HepG2 (cell line): ENCODE results near the gene EEA1. TPM values are rescaled to one million over a fixed set of nuclear protein-coding genes. Genes with fewer than 3 reads are reported as not detected.
A peak's percentile ranks its signal among the peaks of the same experiment; 100 is the strongest.

ENCODE experiments used
- JUNB ChIP-seq: sonication (generic); formaldehyde crosslinking; IDR thresholded peaks from 2 replicates; pipeline ENCODE4 v1.8.0; 2022; ENCODE audit warnings: missing genetic modification reagents, mild to moderate bottlenecking, borderline replicate concordance
- NFRKB ChIP-seq: fragments of 450-650 bp; IDR thresholded peaks from 2 replicates; pipeline ENCODE4 v1.6.1; 2017
- NONO ChIP-seq, 2 experiments: fragments of 450-650 bp in 1 of 2; sonication (generic) in 1 of 2; formaldehyde crosslinking in 1 of 2; IDR thresholded peaks in 1 of 2; conservative IDR thresholded peaks in 1 of 2; 2 replicates each; pipeline versions ENCODE4 v1.6.1 to v1.8.0; 2017 to 2022; ENCODE audit warnings: mild to moderate bottlenecking in 1 of 2, missing genetic modification reagents in 1 of 2, moderate library complexity in 1 of 2
- RFXAP ChIP-seq: sonication (generic); formaldehyde crosslinking; IDR thresholded peaks from 2 replicates; pipeline ENCODE4 v1.4.0; 2020; ENCODE audit warnings: missing genetic modification reagents, borderline replicate concordance
- SALL2 ChIP-seq: sonication (generic); formaldehyde crosslinking; IDR thresholded peaks from 2 replicates; pipeline ENCODE4 v1.8.1; 2023; ENCODE audit warnings: mild to moderate bottlenecking, missing genetic modification reagents, inconsistent platforms
- SKIL ChIP-seq: sonication (generic); formaldehyde crosslinking; IDR thresholded peaks from 2 replicates; pipeline ENCODE4 v1.8.0; 2022; ENCODE audit warnings: missing genetic modification reagents, mild to moderate bottlenecking, moderate library complexity, borderline replicate concordance
- SNAI1 ChIP-seq: sonication (generic); formaldehyde crosslinking; IDR thresholded peaks from 2 replicates; pipeline ENCODE4 v1.5.0; 2020; ENCODE audit warnings: mild to moderate bottlenecking, missing genetic modification reagents, borderline replicate concordance
- SOX6 ChIP-seq, 2 experiments: fragments of 450-650 bp in 1 of 2; sonication (generic) in 1 of 2; formaldehyde crosslinking in 1 of 2; IDR thresholded peaks; 2 replicates each; pipeline versions ENCODE4 v1.4.0 to v1.6.1; 2017 to 2020; ENCODE audit warnings: antibody characterized with exemption in 1 of 2, mild to moderate bottlenecking in 1 of 2, missing genetic modification reagents in 1 of 2
- SRF ChIP-seq: IDR thresholded peaks from 2 replicates; pipeline ENCODE4 v1.6.1; 2011; ENCODE audit warnings: mild to moderate bottlenecking, low read depth, low read length, moderate library complexity
- ZIK1 ChIP-seq: sonication (generic); formaldehyde crosslinking; IDR thresholded peaks from 2 replicates; pipeline ENCODE4 v1.5.0; 2020; ENCODE audit warnings: mild to moderate bottlenecking, low read depth, missing genetic modification reagents, borderline replicate concordance
- ZNF207 ChIP-seq: fragments of 450-650 bp; IDR thresholded peaks from 2 replicates; pipeline ENCODE4 v1.6.1; 2016; ENCODE audit warnings: antibody characterized with exemption, borderline replicate concordance
- ZNF501 ChIP-seq: sonication (generic); formaldehyde crosslinking; IDR thresholded peaks from 2 replicates; pipeline ENCODE4 v1.5.1; 2020; ENCODE audit warnings: mild to moderate bottlenecking, moderate library complexity, missing genetic modification reagents
- ZNF549 ChIP-seq: sonication (generic); formaldehyde crosslinking; IDR thresholded peaks from 2 replicates; pipeline ENCODE4 v1.5.0; 2020; ENCODE audit warnings: missing genetic modification reagents
- ZNF567 ChIP-seq: sonication (generic); formaldehyde crosslinking; IDR thresholded peaks from 2 replicates; pipeline ENCODE4 v1.8.1; 2023; ENCODE audit warnings: mild to moderate bottlenecking, missing genetic modification reagents, borderline replicate concordance
- ZNF672 ChIP-seq: sonication (generic); formaldehyde crosslinking; IDR thresholded peaks from 2 replicates; pipeline ENCODE4 v1.8.1; 2022; ENCODE audit warnings: missing genetic modification reagents
- ZNF747 ChIP-seq: sonication (generic); formaldehyde crosslinking; IDR thresholded peaks from 2 replicates; pipeline ENCODE4 v1.8.1; 2023; ENCODE audit warnings: missing genetic modification reagents, mild to moderate bottlenecking, borderline replicate concordance
- ZNF792 ChIP-seq: IDR thresholded peaks from 2 replicates; pipeline ENCODE4 v1.6.1; 2016
- ZSCAN30 ChIP-seq: sonication (generic); formaldehyde crosslinking; IDR thresholded peaks from 2 replicates; pipeline ENCODE4 v1.5.0; 2020; ENCODE audit warnings: mild to moderate bottlenecking, missing genetic modification reagents
- polyA plus RNA-seq, 8 experiments: library from polyadenylated mRNA; depleted of rRNA in 3 of 8; stranded (reverse) in 7 of 8; unstranded in 1 of 8; fragments of >200 nt; fragmentation: Illumina TruSeq in 4 of 8; extraction: Trizol in 4 of 8; gene quantifications; 2 replicates each; pipeline versions ENCODE4 v1.2.1 to v1.2.3, GENCODE V29; 2011 to 2016; ENCODE audit warnings: low read depth in 4 of 8, missing spikeins in 1 of 8, mixed read lengths in 1 of 8; ENCODE audit not compliant: insufficient read depth in 1 of 8
- total RNA-seq, 5 experiments: library from RNA; depleted of rRNA; stranded (reverse); fragments of >200 nt; fragmentation: Illumina TruSeq; extraction: Trizol; gene quantifications; 2 replicates each; pipeline ENCODE4 v1.2.3, GENCODE V29; 2016; ENCODE audit warnings: low read depth in 1 of 5
- TF ChIP-seq, protein P1 (sequence below): sonication (generic); formaldehyde crosslinking; IDR thresholded peaks from 2 replicates; pipeline ENCODE4 v1.9.0; 2021; ENCODE audit warnings: missing genetic modification reagents, borderline replicate concordance
- TF ChIP-seq, protein P2 (sequence below): sonication (generic); formaldehyde crosslinking; IDR thresholded peaks from 2 replicates; pipeline ENCODE4 v1.4.0; 2020; ENCODE audit warnings: missing genetic modification reagents
- TF ChIP-seq, protein P3 (sequence below): sonication (generic); formaldehyde crosslinking; IDR thresholded peaks from 2 replicates; pipeline ENCODE4 v1.5.0; 2020; ENCODE audit warnings: mild to moderate bottlenecking, low read depth, missing genetic modification reagents, borderline replicate concordance
- TF ChIP-seq, protein P4 (sequence below): sonication (generic); formaldehyde crosslinking; IDR thresholded peaks from 2 replicates; pipeline ENCODE4 v1.4.0; 2020; ENCODE audit warnings: mild to moderate bottlenecking, missing genetic modification reagents

Gene EEA1
- total and polyA plus RNA-seq, 2 of the 13 experiments (the other 11 are each of a cell fraction or from before 2014, with no cell fraction given), result 5.0 to 19.3 TPM

GRCh38 chr12:92945659-92946220, 16.6 kb upstream of the EEA1 start (continued):
- TF ChIP-seq SKIL (peak; percentile 55; the same call in 1 of the 2 replicates), ZNF747 (0 out of 2 replicates have a peak, but pooled peaks have one; percentile 43), ZNF501 (CRISPR knock-in tag) (0 out of 2 replicates have a peak, but pooled peaks have one; percentile 33), NONO (IDR thresholded peaks at IDR 0.05) (no peak), NONO (CRISPR knock-in tag; conservative IDR thresholded peaks at IDR 0.05) (0 out of 2 replicates have a peak, but pooled peaks have one; percentile 24), ZIK1 (CRISPR knock-in tag) (no peak), RFXAP (CRISPR knock-in tag) (no peak; the same call in 1 of the 2 replicates), ZNF567 (no peak), ZSCAN30 (CRISPR knock-in tag) (no peak), SRF (no peak), NFRKB (no peak), ZNF792 (CRISPR knock-in tag) (0 out of 2 replicates have a peak, but pooled peaks have one; percentile 24), ZNF672 (CRISPR knock-in tag) (no peak), ZNF549 (no peak), JUNB (no peak; the same call in 1 of the 2 replicates), ZNF207 (no peak), SOX6 (IDR thresholded peaks at IDR 0.05) (no peak), SOX6 (CRISPR knock-in tag; IDR thresholded peaks at IDR 0.05) (peak; percentile 97), SNAI1 (CRISPR knock-in tag) (no peak), SALL2 (no peak)
- TF ChIP-seq, protein P1, sequence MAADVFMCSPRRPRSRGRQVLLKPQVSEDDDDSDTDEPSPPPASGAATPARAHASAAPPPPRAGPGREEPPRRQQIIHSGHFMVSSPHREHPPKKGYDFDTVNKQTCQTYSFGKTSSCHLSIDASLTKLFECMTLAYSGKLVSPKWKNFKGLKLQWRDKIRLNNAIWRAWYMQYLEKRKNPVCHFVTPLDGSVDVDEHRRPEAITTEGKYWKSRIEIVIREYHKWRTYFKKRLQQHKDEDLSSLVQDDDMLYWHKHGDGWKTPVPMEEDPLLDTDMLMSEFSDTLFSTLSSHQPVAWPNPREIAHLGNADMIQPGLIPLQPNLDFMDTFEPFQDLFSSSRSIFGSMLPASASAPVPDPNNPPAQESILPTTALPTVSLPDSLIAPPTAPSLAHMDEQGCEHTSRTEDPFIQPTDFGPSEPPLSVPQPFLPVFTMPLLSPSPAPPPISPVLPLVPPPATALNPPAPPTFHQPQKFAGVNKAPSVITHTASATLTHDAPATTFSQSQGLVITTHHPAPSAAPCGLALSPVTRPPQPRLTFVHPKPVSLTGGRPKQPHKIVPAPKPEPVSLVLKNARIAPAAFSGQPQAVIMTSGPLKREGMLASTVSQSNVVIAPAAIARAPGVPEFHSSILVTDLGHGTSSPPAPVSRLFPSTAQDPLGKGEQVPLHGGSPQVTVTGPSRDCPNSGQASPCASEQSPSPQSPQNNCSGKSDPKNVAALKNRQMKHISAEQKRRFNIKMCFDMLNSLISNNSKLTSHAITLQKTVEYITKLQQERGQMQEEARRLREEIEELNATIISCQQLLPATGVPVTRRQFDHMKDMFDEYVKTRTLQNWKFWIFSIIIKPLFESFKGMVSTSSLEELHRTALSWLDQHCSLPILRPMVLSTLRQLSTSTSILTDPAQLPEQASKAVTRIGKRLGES, result no peak
- TF ChIP-seq, protein P2, sequence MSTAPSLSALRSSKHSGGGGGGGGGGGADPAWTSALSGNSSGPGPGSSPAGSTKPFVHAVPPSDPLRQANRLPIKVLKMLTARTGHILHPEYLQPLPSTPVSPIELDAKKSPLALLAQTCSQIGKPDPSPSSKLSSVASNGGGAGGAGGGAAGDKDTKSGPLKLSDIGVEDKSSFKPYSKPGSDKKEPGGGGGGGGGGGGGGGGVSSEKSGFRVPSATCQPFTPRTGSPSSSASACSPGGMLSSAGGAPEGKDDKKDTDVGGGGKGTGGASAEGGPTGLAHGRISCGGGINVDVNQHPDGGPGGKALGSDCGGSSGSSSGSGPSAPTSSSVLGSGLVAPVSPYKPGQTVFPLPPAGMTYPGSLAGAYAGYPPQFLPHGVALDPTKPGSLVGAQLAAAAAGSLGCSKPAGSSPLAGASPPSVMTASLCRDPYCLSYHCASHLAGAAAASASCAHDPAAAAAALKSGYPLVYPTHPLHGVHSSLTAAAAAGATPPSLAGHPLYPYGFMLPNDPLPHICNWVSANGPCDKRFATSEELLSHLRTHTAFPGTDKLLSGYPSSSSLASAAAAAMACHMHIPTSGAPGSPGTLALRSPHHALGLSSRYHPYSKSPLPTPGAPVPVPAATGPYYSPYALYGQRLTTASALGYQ (CRISPR knock-in tag), result peak; percentile 83
- TF ChIP-seq, protein P3, sequence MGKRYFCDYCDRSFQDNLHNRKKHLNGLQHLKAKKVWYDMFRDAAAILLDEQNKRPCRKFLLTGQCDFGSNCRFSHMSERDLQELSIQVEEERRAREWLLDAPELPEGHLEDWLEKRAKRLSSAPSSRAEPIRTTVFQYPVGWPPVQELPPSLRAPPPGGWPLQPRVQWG (CRISPR knock-in tag), result no peak
- TF ChIP-seq, protein P4, sequence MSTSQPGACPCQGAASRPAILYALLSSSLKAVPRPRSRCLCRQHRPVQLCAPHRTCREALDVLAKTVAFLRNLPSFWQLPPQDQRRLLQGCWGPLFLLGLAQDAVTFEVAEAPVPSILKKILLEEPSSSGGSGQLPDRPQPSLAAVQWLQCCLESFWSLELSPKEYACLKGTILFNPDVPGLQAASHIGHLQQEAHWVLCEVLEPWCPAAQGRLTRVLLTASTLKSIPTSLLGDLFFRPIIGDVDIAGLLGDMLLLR (CRISPR knock-in tag), result no peak
